Glutamatergic neuron (in vitro differentiated cells): ENCODE data around the gene CAMK2D. TPM values are rescaled to one million over a fixed set of nuclear protein-coding genes. Genes with fewer than 3 reads are reported as not detected.

Experiments
- DNase-seq: peaks from one replicate; pipeline ENCODE4 v3.0.0; 2022
- H3K27ac Mint-ChIP-seq: one replicate; pipeline ENCODE4 v1.8.0; 2020; ENCODE audit warnings: mild to moderate bottlenecking, mixed read lengths, inconsistent platforms; ENCODE audit not compliant: unreplicated experiment
- H3K27me3 Mint-ChIP-seq: one replicate; pipeline ENCODE4 v1.8.0; 2020; ENCODE audit warnings: mild to moderate bottlenecking, moderate library complexity, mixed read lengths, inconsistent platforms; ENCODE audit not compliant: unreplicated experiment
- H3K36me3 Mint-ChIP-seq: one replicate; pipeline ENCODE4 v1.8.0; 2020; ENCODE audit warnings: mild to moderate bottlenecking, mixed read lengths, inconsistent platforms; ENCODE audit not compliant: unreplicated experiment
- H3K4me1 Mint-ChIP-seq: one replicate; pipeline ENCODE4 v1.8.0; 2020; ENCODE audit warnings: mild to moderate bottlenecking, low read depth, mixed read lengths, inconsistent platforms; ENCODE audit not compliant: unreplicated experiment
- H3K4me3 Mint-ChIP-seq: one replicate; pipeline ENCODE4 v1.8.0; 2020; ENCODE audit warnings: mild to moderate bottlenecking, mixed read lengths, inconsistent platforms; ENCODE audit not compliant: unreplicated experiment
- H3K9me3 Mint-ChIP-seq: one replicate; pipeline ENCODE4 v1.8.0; 2020; ENCODE audit warnings: mild to moderate bottlenecking, moderate library complexity, mixed read lengths, inconsistent platforms; ENCODE audit not compliant: unreplicated experiment
- total RNA-seq: library from RNA; stranded (reverse); fragmentation: NEBNext Ultra II Directional; extraction: Animal tissue kit (Norgen Biotek cat#: 25700); gene quantifications from one replicate; pipeline ENCODE4 v1.2.1, GENCODE V29; 2021; ENCODE audit not compliant: unreplicated experiment
- TF ChIP-seq, protein P1 (sequence below): fragments of 200-600 bp; sonication (generic); IDR thresholded peaks from one replicate; pipeline ENCODE4 v1.5.0; 2021; ENCODE audit not compliant: partially characterized antibody, unreplicated experiment

The CAMK2D gene
- total RNA-seq, 1 donor from 2014 or later = 24.8 TPM

DNA sequence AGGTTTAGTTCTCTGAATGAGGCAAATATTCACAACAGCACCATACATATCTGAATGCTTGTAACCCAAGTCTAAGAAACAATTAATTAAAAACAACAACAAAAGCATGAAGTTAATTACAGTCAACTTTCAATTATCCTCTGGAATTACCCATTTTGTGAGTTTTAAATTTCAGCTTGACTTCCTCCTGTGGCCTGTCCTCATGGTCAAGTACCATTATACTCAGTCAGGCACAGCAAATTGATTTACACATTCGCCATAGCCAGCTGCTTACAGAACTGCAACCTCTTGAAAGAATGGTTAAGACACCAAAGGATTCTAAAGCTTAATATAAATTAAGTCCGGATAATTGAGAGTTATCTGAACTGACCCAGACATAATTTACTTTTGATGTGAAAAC is 306.5 kb downstream of the CAMK2D start:
- no peak for DNase-seq
- H3K27me3 Mint-ChIP-seq = no peaks in the 10 kb centered on the region
- no peak overlapping the region for H3K4me3 Mint-ChIP-seq
- peaks cover 2% of the 10 kb centered on the region for H3K9me3 Mint-ChIP-seq
- peaks cover 13% of the 10 kb centered on the region for H3K4me1 Mint-ChIP-seq
- H3K36me3 Mint-ChIP-seq = no peaks in the 10 kb centered on the region
- TF ChIP-seq, protein P1, sequence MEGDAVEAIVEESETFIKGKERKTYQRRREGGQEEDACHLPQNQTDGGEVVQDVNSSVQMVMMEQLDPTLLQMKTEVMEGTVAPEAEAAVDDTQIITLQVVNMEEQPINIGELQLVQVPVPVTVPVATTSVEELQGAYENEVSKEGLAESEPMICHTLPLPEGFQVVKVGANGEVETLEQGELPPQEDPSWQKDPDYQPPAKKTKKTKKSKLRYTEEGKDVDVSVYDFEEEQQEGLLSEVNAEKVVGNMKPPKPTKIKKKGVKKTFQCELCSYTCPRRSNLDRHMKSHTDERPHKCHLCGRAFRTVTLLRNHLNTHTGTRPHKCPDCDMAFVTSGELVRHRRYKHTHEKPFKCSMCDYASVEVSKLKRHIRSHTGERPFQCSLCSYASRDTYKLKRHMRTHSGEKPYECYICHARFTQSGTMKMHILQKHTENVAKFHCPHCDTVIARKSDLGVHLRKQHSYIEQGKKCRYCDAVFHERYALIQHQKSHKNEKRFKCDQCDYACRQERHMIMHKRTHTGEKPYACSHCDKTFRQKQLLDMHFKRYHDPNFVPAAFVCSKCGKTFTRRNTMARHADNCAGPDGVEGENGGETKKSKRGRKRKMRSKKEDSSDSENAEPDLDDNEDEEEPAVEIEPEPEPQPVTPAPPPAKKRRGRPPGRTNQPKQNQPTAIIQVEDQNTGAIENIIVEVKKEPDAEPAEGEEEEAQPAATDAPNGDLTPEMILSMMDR = no peak
- H3K27ac Mint-ChIP-seq = no peak overlapping the region

DNA sequence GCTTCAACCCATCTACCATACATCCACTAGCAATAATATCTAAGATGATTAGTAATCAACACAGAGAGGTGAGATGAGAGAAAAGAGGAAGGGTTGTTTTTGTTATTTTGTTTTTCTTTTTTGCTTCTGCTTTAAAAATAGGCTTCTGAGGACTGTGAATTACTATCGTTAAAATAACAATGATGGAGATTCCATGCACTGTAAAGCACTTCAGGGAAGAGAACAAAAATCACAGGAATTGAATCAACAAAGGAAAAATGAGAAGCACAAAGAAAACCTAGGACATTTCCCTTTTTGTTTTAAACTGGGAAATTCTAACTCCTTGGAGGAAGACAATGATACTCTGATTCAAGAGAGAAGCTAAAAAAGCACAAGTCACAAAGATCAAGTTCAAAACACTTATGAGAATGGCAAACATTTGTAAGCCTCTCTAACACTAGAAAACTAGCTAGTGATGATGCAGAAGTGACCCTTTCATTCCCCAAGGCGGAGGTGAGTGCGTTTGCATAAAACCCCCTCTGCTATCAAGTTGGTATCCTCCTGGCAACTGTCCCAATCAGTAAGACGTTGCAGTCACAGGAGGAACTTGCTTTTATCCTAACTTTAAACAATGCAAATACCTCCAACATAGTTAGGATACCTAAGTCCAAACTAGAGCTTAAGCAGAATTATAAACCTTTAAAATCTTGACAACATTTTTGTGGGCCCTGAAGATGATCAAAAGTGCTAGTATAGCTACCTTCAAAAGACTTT is 308.5 kb downstream of the CAMK2D start:
- peaks cover 13% of the 10 kb centered on the region for H3K4me1 Mint-ChIP-seq
- H3K27ac Mint-ChIP-seq = no peak overlapping the region
- H3K36me3 Mint-ChIP-seq = no peaks in the 10 kb centered on the region
- TF ChIP-seq, protein P1 = no peak
- no peak for DNase-seq
- H3K27me3 Mint-ChIP-seq = no peaks in the 10 kb centered on the region
- H3K4me3 Mint-ChIP-seq = no peak overlapping the region
- peaks cover 2% of the 10 kb centered on the region for H3K9me3 Mint-ChIP-seq

DNA sequence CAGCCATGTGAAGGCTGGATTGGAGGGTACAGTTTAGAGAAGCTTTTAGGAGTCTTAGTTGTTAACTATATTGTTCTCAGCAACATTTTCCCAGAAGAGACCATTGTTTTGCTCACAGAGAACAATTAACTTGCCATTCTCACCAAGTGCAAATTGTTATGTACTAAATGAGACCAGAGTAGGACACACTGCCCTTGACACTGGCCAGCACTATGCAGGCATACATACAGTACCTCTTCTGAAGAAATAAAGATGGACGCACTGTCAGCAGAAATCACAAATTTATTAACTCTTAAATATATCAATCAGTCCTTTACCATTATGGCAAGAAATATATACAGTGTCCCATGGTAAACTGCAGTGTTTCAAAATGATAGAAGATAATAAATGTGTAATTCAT is 309.4 kb downstream of the CAMK2D start:
- H3K9me3 Mint-ChIP-seq = peaks cover 2% of the 10 kb centered on the region
- TF ChIP-seq, protein P1 = no peak
- H3K36me3 Mint-ChIP-seq = no peaks in the 10 kb centered on the region
- no peak overlapping the region for H3K4me3 Mint-ChIP-seq
- H3K4me1 Mint-ChIP-seq = peaks cover 13% of the 10 kb centered on the region
- DNase-seq = no peak
- no peak overlapping the region for H3K27ac Mint-ChIP-seq
- H3K27me3 Mint-ChIP-seq = no peaks in the 10 kb centered on the region

DNA sequence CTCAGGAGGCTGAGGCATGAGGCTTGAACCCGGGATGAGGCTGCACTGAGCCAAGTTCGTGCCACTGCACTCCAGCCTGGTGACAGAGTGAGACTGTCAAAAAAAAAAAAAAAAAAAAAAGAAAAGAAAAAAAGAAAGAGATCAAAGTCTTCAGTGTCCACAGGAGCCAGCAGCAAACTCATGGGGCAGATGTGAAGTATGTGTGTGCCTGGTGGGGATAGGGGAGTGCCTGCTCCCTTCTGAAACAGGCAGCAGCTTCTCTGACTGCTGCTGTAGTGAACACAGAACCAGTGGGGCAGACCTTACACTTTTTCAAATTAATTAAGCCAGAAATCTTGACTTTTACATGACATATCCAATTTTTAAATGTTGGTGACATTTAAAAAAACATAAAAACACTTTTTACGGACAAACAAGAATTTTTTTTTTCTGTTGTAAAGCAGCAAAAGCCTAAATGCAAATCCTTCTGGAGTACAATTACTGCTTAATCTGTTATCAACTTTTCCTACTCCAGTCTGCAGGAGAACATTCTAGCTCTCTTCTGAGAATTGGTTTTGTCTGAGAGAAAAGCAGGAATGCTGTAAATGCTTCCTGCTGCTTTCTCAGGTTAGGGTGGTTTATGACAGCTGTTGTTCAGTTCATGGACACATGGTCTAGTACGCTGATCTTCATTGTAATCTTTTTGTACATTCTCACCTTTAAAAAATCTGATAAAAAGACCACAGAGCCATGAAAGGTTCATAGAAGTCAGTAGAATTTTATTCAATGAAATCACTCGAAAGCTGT is 311.1 kb downstream of the CAMK2D start:
- Mint-ChIP-seq H3K27ac (no peak overlapping the region), H3K36me3 (no peaks in the 10 kb centered on the region), H3K9me3 (peaks cover 2% of the 10 kb centered on the region), H3K4me1 (peaks cover 13% of the 10 kb centered on the region), H3K4me3 (no peak overlapping the region), H3K27me3 (no peaks in the 10 kb centered on the region)
- TF ChIP-seq, protein P1 = no peak
- DNase-seq = no peak
